Measurements from ENCODE around the gene KIRREL2.
A peak's percentile ranks its signal among the peaks of the same experiment; 100 is the strongest.
"Not testable (repeated sequence)": the region's sequence is repeated elsewhere in the genome, so short reads cannot be mapped to it uniquely, and the experiment has no call there.

Gene KIRREL2

DNA sequence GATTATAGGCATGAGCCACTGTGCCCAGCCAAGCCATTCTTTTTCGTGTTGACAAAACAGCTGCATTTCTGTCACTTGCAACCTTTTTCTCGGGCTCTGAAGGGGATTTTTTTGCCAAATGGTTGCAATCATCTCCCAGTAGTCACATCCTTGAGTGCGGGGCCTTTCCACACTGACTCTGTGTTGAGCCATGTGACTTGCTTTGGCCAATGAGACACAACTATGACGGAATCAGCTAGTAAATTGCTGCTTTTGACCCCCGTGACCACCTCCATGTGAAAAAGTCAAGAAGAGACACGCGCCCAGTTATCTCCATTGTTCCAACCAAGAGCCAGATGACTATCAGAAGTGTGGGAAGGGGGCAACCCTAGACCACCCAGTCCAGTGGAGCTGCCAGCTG lies 22.7 kb upstream of the KIRREL2 start:
- Mint-ChIP-seq H3K4me3 (no peak overlapping the region), H3K27me3 (peaks cover 54% of the 10 kb centered on the region), H3K27ac (no peak overlapping the region), H3K36me3 (ENCODE audit: low read depth) (no peaks in the 10 kb centered on the region), H3K4me1 (ENCODE audit: low read depth) (no peaks in the 10 kb centered on the region), H3K9me3 (peaks cover 2% of the 10 kb centered on the region)
- no peak for DNase-seq

DNA sequence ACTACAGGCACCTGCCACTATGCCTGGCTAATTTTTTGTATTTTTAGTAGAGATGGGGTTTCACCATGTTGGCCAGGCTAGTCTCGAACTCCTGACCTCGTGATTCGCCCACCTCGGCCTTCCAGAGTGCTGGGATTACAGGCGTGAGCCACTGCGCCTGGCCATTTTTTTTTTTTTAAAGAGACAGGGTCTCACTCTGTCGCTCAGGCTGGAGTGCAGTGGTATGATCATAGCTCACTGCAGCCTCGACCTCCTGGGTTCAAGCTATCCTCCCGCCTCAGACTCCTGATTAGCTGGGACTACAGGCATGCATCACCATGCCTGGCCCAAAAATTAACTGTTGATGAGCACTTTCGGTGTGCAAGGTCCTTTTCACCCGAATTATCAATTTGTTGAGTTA lies 20.6 kb upstream of the KIRREL2 start:
- not testable (repeated sequence) for H3K36me3 Mint-ChIP-seq (ENCODE audit: low read depth); H3K4me3 Mint-ChIP-seq; DNase-seq; H3K4me1 Mint-ChIP-seq (ENCODE audit: low read depth); H3K9me3 Mint-ChIP-seq; H3K27ac Mint-ChIP-seq
- H3K27me3 Mint-ChIP-seq = peaks cover 37% of the 10 kb centered on the region

DNA sequence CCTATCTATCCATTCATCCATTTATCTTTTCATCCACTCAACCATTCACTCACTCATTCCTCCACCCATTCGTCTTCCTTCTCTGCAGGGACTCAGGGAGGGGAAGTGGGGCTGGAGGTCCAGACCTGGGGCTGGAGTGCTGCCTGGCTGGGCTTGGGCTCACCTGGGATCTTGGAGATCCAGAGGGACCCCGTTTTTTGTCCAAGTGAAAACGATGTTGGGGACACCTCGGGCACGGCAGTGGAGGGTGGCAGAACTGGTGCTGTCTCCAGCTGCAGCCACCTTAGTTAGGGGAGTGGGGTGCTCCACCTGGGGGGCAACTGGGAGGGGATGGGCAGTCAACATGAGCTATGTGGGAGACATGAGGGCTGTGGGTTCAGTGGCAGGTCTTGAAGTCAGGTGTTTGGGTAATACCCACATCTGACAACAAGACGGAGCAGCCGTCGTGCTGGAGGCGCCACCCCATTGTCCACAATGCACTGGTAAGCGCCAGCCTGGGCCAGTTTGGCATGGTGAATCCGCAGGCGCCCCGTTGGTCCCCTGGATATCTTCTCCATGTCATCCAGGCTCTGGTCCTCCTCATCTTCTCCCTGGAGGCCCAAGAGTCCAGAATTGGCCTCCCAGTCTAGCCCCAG lies 14.6 kb upstream of the KIRREL2 start:
- Mint-ChIP-seq H3K4me3 (no peak overlapping the region), H3K27me3 (peaks cover 58% of the 10 kb centered on the region), H3K4me1 (ENCODE audit: low read depth) (peaks cover 19% of the 10 kb centered on the region), H3K9me3 (peaks cover 3% of the 10 kb centered on the region), H3K36me3 (ENCODE audit: low read depth) (no peaks in the 10 kb centered on the region), H3K27ac (no peak overlapping the region)
- no peak for DNase-seq

DNA sequence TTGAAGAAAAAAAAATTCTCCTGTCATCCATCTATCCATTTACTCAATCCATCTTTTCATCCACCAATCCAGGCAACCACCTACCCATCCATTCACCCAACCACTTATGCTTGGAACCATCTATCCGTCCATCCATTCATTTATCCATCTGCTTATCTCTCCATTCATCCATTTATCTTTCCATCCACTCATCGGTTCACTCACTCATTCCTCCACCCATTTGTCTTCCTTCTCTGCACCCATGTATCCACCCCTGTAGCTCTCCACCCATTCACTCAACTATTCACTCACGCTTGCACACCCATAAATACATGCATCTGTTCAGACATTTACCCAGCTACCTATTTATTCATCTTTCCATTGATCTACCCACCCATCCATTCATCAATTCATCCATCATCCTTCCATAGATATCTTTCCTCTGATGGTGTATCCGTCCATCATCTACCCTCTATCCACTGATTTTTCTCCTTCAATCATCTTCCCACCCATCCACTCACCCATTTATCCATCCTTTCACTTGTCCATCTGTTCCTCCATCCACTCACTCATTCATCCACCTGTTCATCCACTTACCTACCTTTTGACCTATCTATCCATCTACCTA lies 13.9 kb upstream of the KIRREL2 start:
- H3K27me3 Mint-ChIP-seq = peaks cover 58% of the 10 kb centered on the region
- no peak for DNase-seq

DNA sequence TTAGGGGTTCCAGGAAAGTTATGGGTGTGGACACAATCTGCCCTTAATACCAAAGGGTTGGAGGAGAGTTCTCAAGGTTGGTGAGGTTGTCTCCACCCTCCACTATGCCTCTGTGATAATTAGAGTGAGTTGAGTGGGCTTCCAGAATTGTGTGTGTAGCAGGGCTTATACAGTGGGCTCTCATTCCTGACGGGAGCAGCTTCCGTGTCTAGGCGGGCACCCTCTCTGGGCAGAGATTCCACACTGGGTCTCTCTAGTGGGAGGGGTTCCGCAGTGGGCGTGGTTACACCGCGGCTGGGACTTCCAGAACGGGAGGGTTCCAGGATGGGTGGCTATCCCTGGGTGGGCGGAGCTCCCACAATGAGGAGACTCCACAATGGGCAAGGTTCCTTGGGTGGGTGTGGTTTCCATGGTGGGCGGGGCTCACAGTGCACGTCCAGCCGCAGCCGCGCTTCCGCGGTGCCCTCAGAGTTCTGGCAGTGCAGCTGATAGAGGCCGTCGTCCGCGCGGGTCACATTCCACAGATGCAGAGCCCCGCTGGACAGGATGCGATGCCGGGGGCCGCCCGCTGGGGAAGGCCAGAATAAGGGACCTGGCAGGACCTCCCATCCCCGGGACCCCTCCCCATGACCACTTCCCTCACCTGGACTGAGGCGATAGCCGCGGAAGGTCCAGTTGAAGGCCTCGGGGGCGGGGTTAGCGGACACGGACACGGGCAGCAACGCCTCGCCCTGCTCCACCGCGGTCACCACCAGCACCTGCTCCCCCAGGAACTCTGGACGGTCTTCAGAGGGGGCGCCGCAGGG lies 12.8 kb upstream of the KIRREL2 start:
- Mint-ChIP-seq H3K27ac (no peak overlapping the region), H3K4me3 (no peak overlapping the region), H3K27me3 (peaks cover 69% of the 10 kb centered on the region), H3K4me1 (ENCODE audit: low read depth) (peaks cover 19% of the 10 kb centered on the region), H3K36me3 (ENCODE audit: low read depth) (no peaks in the 10 kb centered on the region), H3K9me3 (peaks cover 3% of the 10 kb centered on the region)
- DNase-seq = no peak

More for the DNA sequence above, 13.9 kb upstream of the KIRREL2 start:
- H3K9me3 Mint-ChIP-seq = peaks cover 3% of the 10 kb centered on the region
- H3K36me3 Mint-ChIP-seq (ENCODE audit: low read depth) = no peaks in the 10 kb centered on the region
- peaks cover 19% of the 10 kb centered on the region for H3K4me1 Mint-ChIP-seq (ENCODE audit: low read depth)
- H3K27ac Mint-ChIP-seq = no peak overlapping the region
- H3K4me3 Mint-ChIP-seq = no peak overlapping the region

DNA sequence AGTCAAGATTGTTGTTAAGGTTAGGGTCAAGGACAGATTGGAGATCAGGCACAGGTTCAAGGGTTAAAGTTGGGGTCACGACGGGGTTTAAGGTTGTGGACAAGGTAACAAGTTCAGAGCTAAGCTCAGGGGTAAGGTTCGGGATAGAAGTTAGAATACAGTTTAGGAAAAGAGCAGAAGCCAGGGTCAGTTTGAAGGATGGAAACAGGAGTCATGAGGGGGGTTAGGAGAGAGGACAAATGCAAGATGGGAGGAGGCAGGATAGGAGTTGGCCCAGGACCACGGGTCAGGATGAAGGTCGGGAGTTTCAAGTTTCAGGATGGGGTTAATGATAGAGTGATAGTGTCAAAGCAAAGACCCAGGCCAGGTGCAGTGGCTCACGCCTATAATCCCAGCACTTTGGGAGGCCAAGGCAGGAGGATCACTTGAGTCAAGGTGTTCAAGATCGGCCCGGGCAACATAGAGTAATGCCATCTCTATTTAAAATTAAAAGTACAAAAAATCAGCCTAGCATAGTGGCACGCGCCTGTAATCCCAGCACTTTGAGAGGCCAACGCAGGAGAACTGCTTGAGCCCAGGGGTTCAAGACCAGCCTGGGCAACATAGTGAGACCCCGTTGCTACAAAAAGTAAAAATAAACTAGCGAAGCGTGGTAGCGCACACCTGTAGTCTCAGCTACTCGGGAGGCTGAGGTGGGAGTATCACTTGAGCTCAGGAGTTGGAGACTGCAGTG lies 12.1 kb upstream of the KIRREL2 start:
- no peak overlapping the region for H3K27ac Mint-ChIP-seq
- H3K27me3 Mint-ChIP-seq = peaks cover 75% of the 10 kb centered on the region
- no peaks in the 10 kb centered on the region for H3K36me3 Mint-ChIP-seq (ENCODE audit: low read depth)
- no peaks in the 10 kb centered on the region for H3K9me3 Mint-ChIP-seq
- peaks cover 19% of the 10 kb centered on the region for H3K4me1 Mint-ChIP-seq (ENCODE audit: low read depth)
- peak overlapping the region; percentile 49 for H3K4me3 Mint-ChIP-seq
- no peak for DNase-seq

DNA sequence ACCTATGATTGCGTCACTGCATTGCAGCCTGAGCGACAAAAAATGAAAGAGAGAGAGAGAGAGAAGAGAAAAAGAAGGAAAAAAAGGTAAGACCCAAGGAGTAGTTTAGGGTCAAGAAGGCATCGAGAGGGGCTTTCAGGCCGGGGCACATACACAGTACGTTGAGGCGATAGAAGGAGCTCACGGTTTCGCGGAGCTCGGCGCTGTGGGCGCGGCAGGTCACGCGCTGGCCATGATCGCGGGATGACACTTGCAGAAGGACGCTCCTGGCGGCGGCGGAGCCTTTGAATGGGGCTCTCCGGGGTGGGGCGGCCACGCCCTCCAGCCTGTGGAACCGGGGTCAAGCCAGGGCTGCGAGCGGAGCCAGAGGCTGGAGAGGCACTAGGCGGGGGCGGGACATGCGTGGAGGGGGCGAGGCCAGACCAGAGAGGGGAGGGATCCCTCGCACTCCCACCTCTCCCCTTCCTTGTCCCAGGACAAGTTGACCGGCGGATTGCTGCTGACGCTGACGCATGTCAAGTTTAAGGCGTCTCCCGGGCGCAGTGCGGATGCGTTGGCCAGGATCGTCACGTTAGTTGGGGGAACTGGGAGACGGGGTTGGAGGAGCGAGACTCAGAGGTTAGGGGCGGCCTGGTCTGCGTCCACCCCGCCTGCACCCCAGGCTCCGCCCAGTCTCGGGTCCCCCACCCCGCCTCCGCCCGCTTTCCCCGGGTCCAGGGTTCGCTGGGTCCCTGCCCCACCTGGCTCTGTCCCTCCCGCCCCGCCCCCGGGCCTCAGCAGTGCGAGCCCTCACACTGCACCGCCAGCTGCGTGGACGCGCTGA lies 11.3 kb upstream of the KIRREL2 start:
- H3K27ac Mint-ChIP-seq = no peak overlapping the region
- H3K4me3 Mint-ChIP-seq = peak overlapping the region; percentile 49
- DNase-seq = no peak
- H3K27me3 Mint-ChIP-seq = peaks cover 75% of the 10 kb centered on the region
- no peaks in the 10 kb centered on the region for H3K36me3 Mint-ChIP-seq (ENCODE audit: low read depth)
- H3K4me1 Mint-ChIP-seq (ENCODE audit: low read depth) = peaks cover 19% of the 10 kb centered on the region
- no peaks in the 10 kb centered on the region for H3K9me3 Mint-ChIP-seq

DNA sequence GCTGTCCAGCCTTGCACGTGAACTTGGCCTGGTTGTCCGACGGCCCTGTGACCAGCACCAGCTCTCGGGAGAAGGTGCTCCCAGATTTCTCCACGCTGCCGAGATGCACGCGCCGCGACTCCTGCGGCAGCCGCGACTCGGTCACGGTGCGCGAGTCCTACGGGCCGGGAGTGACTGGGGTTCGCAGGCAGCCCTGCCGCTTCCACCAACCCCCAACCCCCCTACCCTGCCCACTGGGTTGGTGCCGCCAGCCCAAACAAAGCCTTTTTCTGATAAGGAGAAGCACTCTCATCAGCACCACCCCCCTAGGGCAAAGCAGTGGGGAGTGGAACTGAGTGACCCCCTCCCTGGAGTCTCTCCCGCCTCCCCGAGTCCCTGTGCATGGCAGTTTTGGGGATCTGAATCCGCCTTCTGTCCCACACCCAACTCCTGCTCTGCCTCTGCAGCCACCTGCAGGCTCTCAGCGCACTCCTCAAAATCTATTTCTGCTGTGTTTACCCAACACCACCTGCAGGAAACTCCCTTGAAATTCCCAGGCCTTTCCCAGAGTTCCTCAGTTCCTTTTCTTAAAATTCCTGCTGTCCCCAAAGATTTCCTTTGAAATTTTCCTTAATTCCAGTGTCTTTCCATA lies 10.6 kb upstream of the KIRREL2 start:
- no peak for DNase-seq
- Mint-ChIP-seq H3K27me3 (peaks cover 82% of the 10 kb centered on the region), H3K27ac (no peak overlapping the region), H3K9me3 (no peaks in the 10 kb centered on the region), H3K36me3 (ENCODE audit: low read depth) (no peaks in the 10 kb centered on the region), H3K4me1 (ENCODE audit: low read depth) (peaks cover 21% of the 10 kb centered on the region), H3K4me3 (peak overlapping the region; percentile 3)

DNA sequence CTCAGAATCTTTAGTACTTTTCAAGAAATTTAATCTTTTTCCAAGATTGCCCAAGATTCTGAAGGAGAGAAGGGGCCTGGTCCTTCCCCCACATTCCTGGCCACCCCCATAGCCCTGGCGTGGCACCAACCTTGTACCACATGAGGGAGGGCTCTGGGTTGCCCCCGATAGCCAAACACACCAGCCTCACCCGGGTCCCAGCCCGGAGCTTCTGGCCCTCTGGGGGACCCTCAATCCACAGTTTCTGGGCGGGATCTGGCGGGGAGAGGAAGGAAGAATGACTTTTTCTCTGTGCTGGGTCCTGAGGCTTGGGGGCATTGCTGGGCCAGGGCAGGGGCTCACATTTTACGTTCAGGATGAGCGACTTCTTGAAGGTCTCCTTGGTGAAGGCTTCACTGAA lies 8.8 kb upstream of the KIRREL2 start:
- Mint-ChIP-seq H3K4me3 (no peak overlapping the region), H3K27ac (no peak overlapping the region), H3K27me3 (peaks cover 81% of the 10 kb centered on the region), H3K4me1 (ENCODE audit: low read depth) (peaks cover 22% of the 10 kb centered on the region), H3K36me3 (ENCODE audit: low read depth) (no peaks in the 10 kb centered on the region), H3K9me3 (no peaks in the 10 kb centered on the region)
- DNase-seq = no peak

DNA sequence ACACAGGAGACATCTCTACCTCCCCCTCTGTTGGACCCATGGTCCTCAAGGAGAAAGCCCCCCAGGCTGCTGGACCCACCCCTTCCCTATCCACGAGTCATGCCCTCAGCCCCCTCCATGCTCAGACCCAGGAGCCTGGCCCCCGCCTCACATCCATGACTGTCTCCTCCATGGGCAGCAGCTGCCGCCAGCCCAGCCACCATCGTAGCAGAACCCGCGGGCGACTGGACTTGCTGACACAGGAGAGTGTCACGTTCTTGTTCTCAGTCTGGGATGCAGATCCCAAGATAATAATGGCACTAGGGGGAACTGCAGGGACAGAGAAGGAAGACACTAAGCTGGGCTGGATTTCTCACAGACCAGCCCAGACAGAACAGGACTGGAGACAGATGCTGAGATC lies 8.2 kb upstream of the KIRREL2 start:
- Mint-ChIP-seq H3K9me3 (no peaks in the 10 kb centered on the region), H3K4me1 (ENCODE audit: low read depth) (peaks cover 25% of the 10 kb centered on the region), H3K27ac (no peak overlapping the region), H3K27me3 (peaks cover 81% of the 10 kb centered on the region), H3K4me3 (no peak overlapping the region), H3K36me3 (ENCODE audit: low read depth) (no peaks in the 10 kb centered on the region)
- DNase-seq = no peak

DNA sequence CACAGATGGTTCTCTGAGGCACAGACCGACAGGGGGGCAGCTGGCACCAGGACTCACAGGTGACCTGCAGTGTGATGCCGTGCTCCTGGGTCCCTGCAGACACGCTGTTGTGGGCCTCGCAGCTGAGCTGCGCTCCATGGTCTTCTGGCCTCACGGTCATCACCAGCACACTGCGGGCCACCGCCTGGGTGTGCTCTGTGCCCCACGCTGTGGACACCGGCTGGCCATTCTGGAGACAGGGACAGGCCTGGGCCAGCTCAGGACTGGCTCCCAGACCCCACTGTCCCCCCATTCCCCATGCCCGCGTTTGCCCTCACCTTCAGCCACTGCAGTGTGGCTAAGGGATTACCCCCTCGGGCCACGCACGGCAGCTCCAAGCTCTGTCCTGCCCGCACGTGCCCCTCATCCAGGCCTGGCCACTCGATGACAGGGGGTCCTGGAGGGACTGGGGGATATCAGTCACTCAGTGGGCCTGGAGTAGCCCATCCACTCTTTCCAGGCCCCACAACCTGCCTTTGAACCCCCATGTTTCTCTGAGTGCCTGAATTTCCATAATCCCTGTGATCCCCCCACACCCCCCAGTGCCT lies 7.7 kb upstream of the KIRREL2 start:
- no peaks in the 10 kb centered on the region for H3K9me3 Mint-ChIP-seq
- H3K36me3 Mint-ChIP-seq (ENCODE audit: low read depth) = no peaks in the 10 kb centered on the region
- no peak overlapping the region for H3K4me3 Mint-ChIP-seq
- DNase-seq = no peak
- H3K4me1 Mint-ChIP-seq (ENCODE audit: low read depth) = peaks cover 25% of the 10 kb centered on the region
- peaks cover 77% of the 10 kb centered on the region for H3K27me3 Mint-ChIP-seq
- no peak overlapping the region for H3K27ac Mint-ChIP-seq

DNA sequence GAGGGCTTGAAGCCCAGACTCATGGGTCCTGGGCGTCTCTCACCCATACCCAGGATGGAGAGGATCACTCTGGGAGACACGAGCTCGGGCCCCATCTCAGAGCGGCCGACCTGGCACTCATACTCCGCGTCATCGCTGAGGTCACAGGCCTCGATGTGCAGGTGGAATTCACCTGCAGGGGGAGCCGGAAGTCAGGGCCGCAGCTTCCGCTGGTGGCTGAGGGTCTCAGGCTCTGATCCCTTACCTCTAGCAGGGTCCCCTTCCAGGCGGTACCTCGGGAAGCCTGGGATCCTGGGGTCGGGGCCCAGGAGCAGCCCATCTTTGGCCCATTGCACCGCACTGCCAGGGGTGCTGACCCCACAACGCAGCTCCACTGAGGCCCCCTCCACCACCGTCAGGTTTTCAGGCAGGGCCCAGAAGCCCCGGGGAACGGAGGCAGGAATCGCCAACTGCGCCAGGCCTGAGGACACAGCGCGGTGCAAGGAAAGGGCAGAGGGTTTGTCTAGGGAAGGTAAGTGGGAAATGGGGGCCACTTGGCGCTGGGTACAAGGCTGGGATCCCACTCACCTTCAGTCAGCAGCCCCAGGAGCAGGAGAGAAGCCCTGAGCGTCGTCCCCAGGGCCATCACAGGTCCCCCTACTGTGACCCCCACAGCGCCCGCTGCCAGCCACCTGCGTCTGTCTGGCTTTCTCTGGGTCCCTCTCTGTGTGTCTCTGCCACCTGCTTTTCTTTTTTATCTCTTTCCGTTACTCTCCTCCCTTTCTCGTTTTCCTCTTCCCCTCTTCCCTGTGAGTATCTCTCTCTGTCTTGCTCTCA lies 5.3 kb upstream of the KIRREL2 start:
- Mint-ChIP-seq H3K4me3 (no peak overlapping the region), H3K27ac (no peak overlapping the region), H3K4me1 (ENCODE audit: low read depth) (peaks cover 9% of the 10 kb centered on the region), H3K27me3 (peaks cover 71% of the 10 kb centered on the region), H3K36me3 (ENCODE audit: low read depth) (no peaks in the 10 kb centered on the region), H3K9me3 (no peaks in the 10 kb centered on the region)
- no peak for DNase-seq

Measured in activated T-cell treated with anti-CD3 and anti-CD28 coated beads, Interleukin-2, amount 50 U/mL, for 24 hours (primary cell).